ENCODE results near the gene ZDHHC5. TPM values are rescaled to one million over a fixed set of nuclear protein-coding genes. Genes with fewer than 3 reads are reported as not detected.

Gene ZDHHC5
- total RNA-seq, 1 experiment from 2014 or later: 51.6 TPM

GRCh38 chr11:57649826-57650738, 17.8 kb upstream of the ZDHHC5 start, which contains the start of gene YPEL4 (continued):
- TF ChIP-seq ZNF423 (CRISPR knock-in tag; IDR thresholded peaks at IDR 0.05) (no peak), IRF2 (CRISPR knock-in tag; IDR thresholded peaks at IDR 0.05; ENCODE audit: borderline replicate concordance, low read depth) (no peak), HMGA2 (CRISPR knock-in tag; IDR thresholded peaks at IDR 0.05) (no peak), ZNF416 (CRISPR knock-in tag; IDR thresholded peaks at IDR 0.05) (peak; percentile 99), TEAD4 (CRISPR knock-in tag; IDR thresholded peaks at IDR 0.05) (no peak), GTF2I (CRISPR knock-in tag; conservative IDR thresholded peaks at IDR 0.05) (no peak), NFATC4 (CRISPR knock-in tag; IDR thresholded peaks at IDR 0.05) (peak; percentile 98), PRRX2 (CRISPR knock-in tag; IDR thresholded peaks at IDR 0.05) (peak; percentile 97), OVOL2 (CRISPR knock-in tag; IDR thresholded peaks at IDR 0.05; ENCODE audit: borderline replicate concordance) (0 out of 2 replicates have a peak, but pooled peaks have one; percentile 52), ZNF425 (CRISPR knock-in tag; conservative IDR thresholded peaks at IDR 0.05) (peak; percentile 80), FOXK1 (CRISPR knock-in tag; IDR thresholded peaks at IDR 0.05) (no peak), ZNF671 (CRISPR knock-in tag; IDR thresholded peaks at IDR 0.05) (peak; percentile 96)
- TF ChIP-seq, protein P1, sequence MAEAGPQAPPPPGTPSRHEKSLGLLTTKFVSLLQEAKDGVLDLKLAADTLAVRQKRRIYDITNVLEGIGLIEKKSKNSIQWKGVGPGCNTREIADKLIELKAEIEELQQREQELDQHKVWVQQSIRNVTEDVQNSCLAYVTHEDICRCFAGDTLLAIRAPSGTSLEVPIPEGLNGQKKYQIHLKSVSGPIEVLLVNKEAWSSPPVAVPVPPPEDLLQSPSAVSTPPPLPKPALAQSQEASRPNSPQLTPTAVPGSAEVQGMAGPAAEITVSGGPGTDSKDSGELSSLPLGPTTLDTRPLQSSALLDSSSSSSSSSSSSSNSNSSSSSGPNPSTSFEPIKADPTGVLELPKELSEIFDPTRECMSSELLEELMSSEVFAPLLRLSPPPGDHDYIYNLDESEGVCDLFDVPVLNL (CRISPR knock-in tag; IDR thresholded peaks at IDR 0.05; ENCODE audit: borderline replicate concordance, low read depth): no peak
- TF ChIP-seq, protein P2, sequence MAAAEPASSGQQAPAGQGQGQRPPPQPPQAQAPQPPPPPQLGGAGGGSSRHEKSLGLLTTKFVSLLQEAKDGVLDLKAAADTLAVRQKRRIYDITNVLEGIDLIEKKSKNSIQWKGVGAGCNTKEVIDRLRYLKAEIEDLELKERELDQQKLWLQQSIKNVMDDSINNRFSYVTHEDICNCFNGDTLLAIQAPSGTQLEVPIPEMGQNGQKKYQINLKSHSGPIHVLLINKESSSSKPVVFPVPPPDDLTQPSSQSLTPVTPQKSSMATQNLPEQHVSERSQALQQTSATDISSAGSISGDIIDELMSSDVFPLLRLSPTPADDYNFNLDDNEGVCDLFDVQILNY (CRISPR knock-in tag; IDR thresholded peaks at IDR 0.05): no peak
- TF ChIP-seq, protein P3, sequence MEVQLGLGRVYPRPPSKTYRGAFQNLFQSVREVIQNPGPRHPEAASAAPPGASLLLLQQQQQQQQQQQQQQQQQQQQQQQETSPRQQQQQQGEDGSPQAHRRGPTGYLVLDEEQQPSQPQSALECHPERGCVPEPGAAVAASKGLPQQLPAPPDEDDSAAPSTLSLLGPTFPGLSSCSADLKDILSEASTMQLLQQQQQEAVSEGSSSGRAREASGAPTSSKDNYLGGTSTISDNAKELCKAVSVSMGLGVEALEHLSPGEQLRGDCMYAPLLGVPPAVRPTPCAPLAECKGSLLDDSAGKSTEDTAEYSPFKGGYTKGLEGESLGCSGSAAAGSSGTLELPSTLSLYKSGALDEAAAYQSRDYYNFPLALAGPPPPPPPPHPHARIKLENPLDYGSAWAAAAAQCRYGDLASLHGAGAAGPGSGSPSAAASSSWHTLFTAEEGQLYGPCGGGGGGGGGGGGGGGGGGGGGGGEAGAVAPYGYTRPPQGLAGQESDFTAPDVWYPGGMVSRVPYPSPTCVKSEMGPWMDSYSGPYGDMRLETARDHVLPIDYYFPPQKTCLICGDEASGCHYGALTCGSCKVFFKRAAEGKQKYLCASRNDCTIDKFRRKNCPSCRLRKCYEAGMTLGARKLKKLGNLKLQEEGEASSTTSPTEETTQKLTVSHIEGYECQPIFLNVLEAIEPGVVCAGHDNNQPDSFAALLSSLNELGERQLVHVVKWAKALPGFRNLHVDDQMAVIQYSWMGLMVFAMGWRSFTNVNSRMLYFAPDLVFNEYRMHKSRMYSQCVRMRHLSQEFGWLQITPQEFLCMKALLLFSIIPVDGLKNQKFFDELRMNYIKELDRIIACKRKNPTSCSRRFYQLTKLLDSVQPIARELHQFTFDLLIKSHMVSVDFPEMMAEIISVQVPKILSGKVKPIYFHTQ (CRISPR knock-in tag; IDR thresholded peaks at IDR 0.05): peak; percentile 96
- TF ChIP-seq, protein P4, sequence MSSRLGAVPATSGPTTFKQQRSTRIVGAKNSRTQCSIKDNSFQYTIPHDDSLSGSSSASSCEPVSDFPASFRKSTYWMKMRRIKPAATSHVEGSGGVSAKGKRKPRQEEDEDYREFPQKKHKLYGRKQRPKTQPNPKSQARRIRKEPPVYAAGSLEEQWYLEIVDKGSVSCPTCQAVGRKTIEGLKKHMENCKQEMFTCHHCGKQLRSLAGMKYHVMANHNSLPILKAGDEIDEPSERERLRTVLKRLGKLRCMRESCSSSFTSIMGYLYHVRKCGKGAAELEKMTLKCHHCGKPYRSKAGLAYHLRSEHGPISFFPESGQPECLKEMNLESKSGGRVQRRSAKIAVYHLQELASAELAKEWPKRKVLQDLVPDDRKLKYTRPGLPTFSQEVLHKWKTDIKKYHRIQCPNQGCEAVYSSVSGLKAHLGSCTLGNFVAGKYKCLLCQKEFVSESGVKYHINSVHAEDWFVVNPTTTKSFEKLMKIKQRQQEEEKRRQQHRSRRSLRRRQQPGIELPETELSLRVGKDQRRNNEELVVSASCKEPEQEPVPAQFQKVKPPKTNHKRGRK (CRISPR knock-in tag; IDR thresholded peaks at IDR 0.05; ENCODE audit: borderline replicate concordance): no peak
- TF ChIP-seq, protein P5, sequence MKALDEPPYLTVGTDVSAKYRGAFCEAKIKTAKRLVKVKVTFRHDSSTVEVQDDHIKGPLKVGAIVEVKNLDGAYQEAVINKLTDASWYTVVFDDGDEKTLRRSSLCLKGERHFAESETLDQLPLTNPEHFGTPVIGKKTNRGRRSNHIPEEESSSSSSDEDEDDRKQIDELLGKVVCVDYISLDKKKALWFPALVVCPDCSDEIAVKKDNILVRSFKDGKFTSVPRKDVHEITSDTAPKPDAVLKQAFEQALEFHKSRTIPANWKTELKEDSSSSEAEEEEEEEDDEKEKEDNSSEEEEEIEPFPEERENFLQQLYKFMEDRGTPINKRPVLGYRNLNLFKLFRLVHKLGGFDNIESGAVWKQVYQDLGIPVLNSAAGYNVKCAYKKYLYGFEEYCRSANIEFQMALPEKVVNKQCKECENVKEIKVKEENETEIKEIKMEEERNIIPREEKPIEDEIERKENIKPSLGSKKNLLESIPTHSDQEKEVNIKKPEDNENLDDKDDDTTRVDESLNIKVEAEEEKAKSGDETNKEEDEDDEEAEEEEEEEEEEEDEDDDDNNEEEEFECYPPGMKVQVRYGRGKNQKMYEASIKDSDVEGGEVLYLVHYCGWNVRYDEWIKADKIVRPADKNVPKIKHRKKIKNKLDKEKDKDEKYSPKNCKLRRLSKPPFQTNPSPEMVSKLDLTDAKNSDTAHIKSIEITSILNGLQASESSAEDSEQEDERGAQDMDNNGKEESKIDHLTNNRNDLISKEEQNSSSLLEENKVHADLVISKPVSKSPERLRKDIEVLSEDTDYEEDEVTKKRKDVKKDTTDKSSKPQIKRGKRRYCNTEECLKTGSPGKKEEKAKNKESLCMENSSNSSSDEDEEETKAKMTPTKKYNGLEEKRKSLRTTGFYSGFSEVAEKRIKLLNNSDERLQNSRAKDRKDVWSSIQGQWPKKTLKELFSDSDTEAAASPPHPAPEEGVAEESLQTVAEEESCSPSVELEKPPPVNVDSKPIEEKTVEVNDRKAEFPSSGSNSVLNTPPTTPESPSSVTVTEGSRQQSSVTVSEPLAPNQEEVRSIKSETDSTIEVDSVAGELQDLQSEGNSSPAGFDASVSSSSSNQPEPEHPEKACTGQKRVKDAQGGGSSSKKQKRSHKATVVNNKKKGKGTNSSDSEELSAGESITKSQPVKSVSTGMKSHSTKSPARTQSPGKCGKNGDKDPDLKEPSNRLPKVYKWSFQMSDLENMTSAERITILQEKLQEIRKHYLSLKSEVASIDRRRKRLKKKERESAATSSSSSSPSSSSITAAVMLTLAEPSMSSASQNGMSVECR (CRISPR knock-in tag; IDR thresholded peaks at IDR 0.05; ENCODE audit: borderline replicate concordance): no peak
- TF ChIP-seq, protein P6, sequence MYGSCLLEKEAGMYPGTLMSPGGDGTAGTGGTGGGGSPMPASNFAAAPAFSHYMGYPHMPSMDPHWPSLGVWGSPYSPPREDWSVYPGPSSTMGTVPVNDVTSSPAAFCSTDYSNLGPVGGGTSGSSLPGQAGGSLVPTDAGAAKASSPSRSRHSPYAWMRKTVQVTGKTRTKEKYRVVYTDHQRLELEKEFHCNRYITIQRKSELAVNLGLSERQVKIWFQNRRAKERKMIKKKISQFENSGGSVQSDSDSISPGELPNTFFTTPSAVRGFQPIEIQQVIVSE (CRISPR knock-in tag; IDR thresholded peaks at IDR 0.05; ENCODE audit: borderline replicate concordance): peak; percentile 56; the same call in 1 of the 2 replicates

Measured in WTC11 (cell line).